A172 (cell line): ENCODE measurements around the gene STON2. TPM values are rescaled to one million over a fixed set of nuclear protein-coding genes. Genes with fewer than 3 reads are reported as not detected.
A peak's percentile ranks its signal among the peaks of the same experiment; 100 is the strongest.

ENCODE experiments used
- DNase-seq: peaks from one replicate; pipeline ENCODE4 v3.0.0-alpha.2; 2015; ENCODE audit warnings: low spot score
- total RNA-seq: library from RNA; depleted of rRNA; stranded (reverse); fragments of >200 nt; shearing (Covaris generic); gene quantifications from 2 replicates; pipeline ENCODE4 v1.2.3, GENCODE V29; 2014

Gene STON2
- total RNA-seq, 1 experiment from 2014 or later, result 0.52 TPM

- DNase-seq, result no peak
Measured at GRCh38 chr14:81416981-81417380, 16.9 kb upstream of the STON2 start.

GRCh38 chr14:81416194-81416952 is 16.2 kb upstream of the STON2 start:
- no peak for DNase-seq

DNA sequence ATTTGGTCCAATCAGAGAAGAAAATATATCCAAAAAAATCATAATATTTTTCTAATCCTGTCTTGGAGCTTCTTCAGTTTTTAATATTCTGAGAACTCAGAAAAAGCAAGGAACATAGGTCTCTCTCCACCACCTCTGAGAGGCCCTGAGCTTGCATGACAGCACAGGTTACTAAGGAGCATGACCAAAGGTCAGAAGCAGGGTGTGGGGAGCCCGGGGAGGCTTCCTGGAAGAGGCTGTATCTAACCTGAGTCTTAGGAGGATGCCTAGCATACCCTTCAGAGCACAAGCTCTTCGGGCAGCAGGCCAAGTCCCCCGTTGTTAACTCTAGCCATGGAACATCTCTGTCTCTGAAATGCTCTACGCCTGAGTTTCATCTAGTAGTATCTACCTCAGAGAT is 15.7 kb upstream of the STON2 start:
- DNase-seq, result no peak

GRCh38 chr14:81414123-81414522 is 14.0 kb upstream of the STON2 start:
- DNase-seq, result no peak

- no peak for DNase-seq
Measured at GRCh38 chr14:81412779-81413178, 12.7 kb upstream of the STON2 start.

DNA sequence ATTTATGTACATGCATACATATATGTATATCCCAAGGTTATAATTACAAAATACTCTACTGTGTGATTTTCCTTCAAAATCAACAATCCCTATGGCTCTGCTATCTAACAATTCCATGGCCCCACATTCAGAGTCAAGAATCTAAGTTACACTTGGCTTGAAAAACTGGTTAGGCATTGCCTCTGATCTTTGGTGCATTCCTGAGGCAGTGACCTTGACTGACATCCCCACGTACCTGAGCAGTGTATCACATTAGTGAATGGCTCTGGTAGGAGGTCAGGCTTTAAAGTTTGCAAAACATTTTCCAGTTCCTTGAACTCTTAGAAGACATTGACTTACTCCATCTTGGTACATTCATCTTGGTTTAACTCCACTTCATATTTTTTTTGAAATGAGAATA is 8.5 kb upstream of the STON2 start:
- DNase-seq, result no peak

DNA sequence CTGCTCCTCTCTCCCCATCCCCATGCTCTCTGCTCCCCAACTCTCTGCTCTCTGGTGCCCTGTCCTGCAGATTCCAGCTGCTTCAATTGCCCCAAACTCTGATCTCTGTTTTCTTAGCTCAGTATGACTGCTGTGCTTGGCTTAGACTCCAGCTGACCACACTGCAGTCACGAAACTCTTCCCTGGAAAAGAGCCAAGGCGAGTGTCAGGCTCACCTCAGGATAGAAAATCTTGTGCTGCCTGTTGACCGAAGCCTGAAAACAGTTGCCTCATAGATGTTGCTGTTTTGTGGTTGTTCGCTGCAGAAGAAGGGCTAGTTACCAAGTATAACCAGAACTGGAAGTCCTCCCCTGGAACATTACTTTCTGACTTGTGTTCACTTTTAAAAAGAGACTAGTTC is 6.7 kb upstream of the STON2 start:
- DNase-seq, result no peak

DNA sequence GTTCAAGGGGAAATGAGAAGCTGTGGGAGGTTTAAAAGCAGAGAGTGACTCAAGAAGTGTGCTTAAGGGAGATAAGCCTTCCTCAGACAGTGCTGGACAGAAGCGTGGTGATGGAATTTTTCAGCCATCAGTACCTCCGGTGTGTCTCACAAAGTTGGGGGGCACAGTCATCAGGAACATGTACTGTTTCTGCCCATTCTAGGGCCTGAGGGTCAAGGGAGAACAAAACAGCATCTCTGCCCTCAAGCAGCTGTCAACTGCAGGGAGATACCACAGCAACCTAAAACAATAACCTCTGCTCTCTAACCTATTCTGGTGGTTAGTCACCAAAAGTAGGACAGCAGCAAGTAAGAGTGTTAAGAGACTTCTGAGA is 2.0 kb upstream of the STON2 start:
- peak; percentile 36 for DNase-seq

DNA sequence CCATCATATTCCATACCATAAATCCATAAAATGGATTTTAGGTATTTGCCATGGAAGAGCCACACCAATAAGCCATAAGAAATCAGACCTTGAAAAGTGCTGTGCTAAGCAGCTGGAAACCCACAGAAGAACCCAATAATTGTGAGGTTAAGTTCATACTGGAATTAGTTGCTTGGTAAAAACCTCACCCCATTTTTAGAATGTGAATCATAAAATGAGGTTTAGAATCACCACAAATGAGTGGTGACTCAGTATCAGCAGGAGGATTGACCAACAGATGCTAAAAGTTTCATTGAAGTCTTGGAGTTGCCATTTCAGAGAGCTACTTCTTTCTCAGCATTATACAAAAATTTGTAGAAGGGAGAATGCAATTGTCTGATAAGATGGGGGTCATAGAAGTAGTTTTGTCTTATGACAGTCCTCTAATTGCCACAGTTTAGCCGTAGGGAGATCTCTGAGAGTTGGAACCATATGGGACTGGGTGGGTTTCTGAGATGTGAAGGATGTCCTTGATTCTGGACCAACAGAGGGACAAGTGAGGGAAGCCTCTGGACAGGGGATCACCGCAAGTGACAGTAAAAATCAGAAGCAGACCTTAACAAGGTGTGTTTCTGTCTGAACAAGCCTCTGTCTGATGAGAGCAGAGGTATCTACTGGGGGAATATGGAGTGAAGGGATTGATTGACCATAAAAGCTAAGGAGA is 1.4 kb upstream of the STON2 start:
- DNase-seq, result peak; percentile 86

DNA sequence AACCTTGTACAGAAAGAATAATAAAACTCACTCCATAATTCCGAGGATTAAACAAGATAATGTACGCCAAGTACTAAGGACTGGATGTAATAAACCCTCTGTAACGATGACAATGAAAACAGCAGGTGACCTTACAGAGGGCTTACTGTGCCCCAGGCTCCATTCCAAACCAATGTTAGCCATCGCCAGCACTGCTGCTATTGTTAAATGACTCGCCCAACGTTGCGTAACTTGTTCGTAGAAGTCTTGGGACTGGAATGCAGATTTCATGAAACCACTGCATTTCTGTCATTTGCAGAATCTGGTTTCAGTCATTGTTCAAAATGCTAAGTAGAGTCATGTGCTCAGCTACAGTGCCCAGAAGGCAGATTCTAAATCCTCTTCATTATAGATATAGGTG is 728 bp upstream of the STON2 start:
- peak; percentile 93 for DNase-seq

- DNase-seq, result no peak
Measured at GRCh38 chr14:81398196-81398891, 1.8 kb downstream of the STON2 start.

GRCh38 chr14:81396113-81396512 is 4.0 kb downstream of the STON2 start:
- DNase-seq, result peak; percentile 46

- DNase-seq, result no peak
Measured at GRCh38 chr14:81394739-81395138, 5.4 kb downstream of the STON2 start.

DNA sequence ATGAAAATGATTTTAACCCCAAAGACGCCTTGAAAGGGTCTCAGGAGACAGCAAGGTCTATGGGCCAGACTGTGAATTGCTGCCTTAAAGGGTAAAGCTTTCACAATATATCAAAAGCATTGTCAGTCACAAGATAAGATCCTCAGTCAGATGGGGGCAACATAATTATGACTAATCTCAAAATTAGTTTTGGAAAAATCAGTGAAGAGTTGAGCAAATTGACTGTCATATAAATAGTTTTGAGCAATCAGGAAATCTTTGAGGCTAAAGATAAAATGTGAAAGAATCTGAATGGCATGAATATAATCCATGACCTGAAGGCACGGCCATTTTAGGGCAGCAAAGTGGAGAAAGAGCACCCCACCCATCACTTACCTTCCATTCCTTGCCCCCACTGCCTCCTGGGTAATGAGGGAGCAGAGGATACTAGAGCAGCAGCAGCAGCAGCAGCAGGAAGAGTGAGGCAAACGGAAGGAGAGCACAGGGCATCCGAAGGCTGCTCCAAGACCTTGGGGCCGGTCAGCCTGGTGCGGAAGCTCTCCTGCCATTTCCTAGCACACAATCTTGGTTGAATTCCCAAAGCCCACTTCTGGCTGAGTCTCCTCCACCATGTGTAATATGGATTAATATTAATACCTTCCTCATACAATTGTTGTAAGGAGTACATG is 7.0 kb downstream of the STON2 start:
- no peak for DNase-seq

GRCh38 chr14:81392052-81392451 is 8.1 kb downstream of the STON2 start:
- no peak for DNase-seq

GRCh38 chr14:81390696-81391095 is 9.4 kb downstream of the STON2 start:
- no peak for DNase-seq

GRCh38 chr14:81388336-81388735 is 11.8 kb downstream of the STON2 start:
- no peak for DNase-seq

DNA sequence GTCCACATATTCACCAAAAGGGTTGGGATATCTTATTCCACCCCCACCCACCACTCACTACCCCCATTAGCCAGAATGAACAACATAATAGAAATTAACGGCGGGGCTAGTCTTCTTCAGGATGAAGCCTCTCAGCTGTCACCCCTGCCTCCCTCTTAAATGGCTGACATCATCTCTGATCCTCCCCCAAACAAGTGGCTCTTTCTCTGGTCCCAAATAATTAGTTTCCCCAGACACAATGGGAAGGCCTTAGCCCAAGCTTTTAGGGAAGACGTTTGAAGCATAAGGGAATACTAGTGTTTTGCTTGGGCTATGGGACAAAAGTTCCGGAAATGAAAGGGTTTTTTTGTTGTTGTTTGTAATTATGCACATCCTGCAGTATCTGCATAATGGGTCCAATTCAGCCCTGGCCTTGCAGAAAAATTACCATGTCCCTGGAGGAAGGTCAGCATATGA is 13.8 kb downstream of the STON2 start:
- no peak for DNase-seq

GRCh38 chr14:81385886-81386285 is 14.2 kb downstream of the STON2 start:
- DNase-seq, result no peak

DNA sequence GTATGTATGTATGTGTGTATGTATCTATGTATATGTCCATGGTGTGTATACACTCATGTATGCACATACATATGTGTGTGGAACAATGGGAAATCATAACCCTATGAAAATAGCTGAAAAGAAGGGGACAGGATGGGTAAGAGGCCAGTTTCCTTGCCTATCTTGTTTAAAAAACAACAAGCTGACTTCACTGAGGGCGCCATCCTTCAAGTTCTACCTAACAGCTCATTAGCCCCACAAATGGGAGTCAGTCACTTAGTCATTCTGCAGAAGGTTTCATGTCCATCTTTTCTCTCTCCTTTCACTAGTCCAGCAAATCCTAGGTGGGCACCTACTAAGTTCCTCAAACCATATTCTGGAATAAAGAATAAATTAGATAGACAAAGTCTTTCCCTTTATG is 14.7 kb downstream of the STON2 start:
- no peak for DNase-seq

- DNase-seq, result no peak
Measured at GRCh38 chr14:81384900-81385299, 15.2 kb downstream of the STON2 start.

GRCh38 chr14:81382517-81383225 is 17.5 kb downstream of the STON2 start:
- no peak for DNase-seq
